Cardiac muscle cell (in vitro differentiated cells and primary cell): ENCODE results near the gene PLCH2. TPM values are rescaled to one million over a fixed set of nuclear protein-coding genes. Genes with fewer than 3 reads are reported as not detected.
A peak's percentile ranks its signal among the peaks of the same experiment; 100 is the strongest.

Experiments used
- DNase-seq, 2 donors: peaks; one replicate each; pipeline versions ENCODE4 v3.0.0 to v3.0.0-alpha.2; 2010 to 2017; ENCODE audit warnings: low read depth in 1 of 2, low spot score in 1 of 2
- H3K27ac ChIP-seq: fragments of 200-600 bp; sonication (generic); 2 replicates; pipeline ENCODE4 v1.5.1; 2016
- H3K27me3 ChIP-seq: fragments of 200-600 bp; sonication (generic); 2 replicates; pipeline ENCODE4 v1.6.0; 2016; ENCODE audit warnings: control low read depth
- H3K36me3 ChIP-seq: fragments of 200-600 bp; sonication (generic); 2 replicates; pipeline ENCODE4 v1.5.1; 2016; ENCODE audit warnings: control low read depth
- H3K4me1 ChIP-seq: fragments of 200-600 bp; sonication (generic); 2 replicates; pipeline ENCODE4 v1.8.1; 2017; ENCODE audit warnings: low read depth, mild to moderate bottlenecking, mixed run types
- H3K4me3 ChIP-seq: fragments of 200-600 bp; sonication (generic); 2 replicates; pipeline ENCODE4 v1.5.1; 2016; ENCODE audit warnings: mild to moderate bottlenecking
- H3K9me3 ChIP-seq: fragments of 200-600 bp; sonication (generic); 2 replicates; pipeline ENCODE4 v1.5.1; 2017; ENCODE audit warnings: low read depth, mild to moderate bottlenecking, control low read depth
- polyA plus RNA-seq: library from polyadenylated mRNA; unstranded; fragments of >200 nt; fragmentation: Nextera tagmentation; extraction: Ambion mirVana; gene quantifications from 2 replicates; pipeline ENCODE4 v1.2.1, GENCODE V29; 2016
- total RNA-seq: library from RNA; depleted of rRNA; stranded (reverse); fragments of >200 nt; gene quantifications from 2 replicates; pipeline ENCODE4 v1.2.3, GENCODE V29; 2016
- TF ChIP-seq, protein P1 (sequence below): IDR thresholded peaks from 2 replicates; pipeline ENCODE4 v1.5.1; 2012; ENCODE audit warnings: low read depth, mild to moderate bottlenecking, low read length

PLCH2 gene
- total and polyA plus RNA-seq, 2 experiments from 2014 or later = 0.33 to 0.44 TPM

DNA sequence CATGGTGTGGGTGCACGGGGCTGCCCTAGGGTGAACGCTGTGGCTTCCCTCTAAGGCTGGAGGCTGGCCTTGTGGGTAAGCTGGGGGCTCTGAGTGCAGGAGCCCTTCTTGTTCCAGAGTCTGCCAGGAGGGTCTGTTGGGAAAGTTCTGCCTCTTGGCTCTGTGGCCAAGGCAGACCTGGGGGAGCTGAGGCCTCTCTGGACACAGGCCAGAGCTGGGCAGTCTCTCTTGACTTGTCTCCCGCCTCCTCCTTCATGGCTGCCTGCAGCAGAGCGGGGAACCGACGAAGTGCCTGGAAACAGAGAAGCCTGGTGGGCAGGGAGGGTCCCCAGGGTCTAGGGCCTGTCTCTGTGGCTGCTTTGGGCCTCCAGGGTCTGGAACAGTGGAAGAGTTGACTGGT lies 33.4 kb upstream of the PLCH2 start:
- Histone ChIP-seq H3K9me3 (no peaks in the 10 kb centered on the region), H3K27me3 (peaks cover 54% of the 10 kb centered on the region), H3K36me3 (no peaks in the 10 kb centered on the region), H3K4me1 (no peaks in the 10 kb centered on the region), H3K27ac (no peak overlapping the region), H3K4me3 (no peak overlapping the region)
- TF ChIP-seq, protein P1, sequence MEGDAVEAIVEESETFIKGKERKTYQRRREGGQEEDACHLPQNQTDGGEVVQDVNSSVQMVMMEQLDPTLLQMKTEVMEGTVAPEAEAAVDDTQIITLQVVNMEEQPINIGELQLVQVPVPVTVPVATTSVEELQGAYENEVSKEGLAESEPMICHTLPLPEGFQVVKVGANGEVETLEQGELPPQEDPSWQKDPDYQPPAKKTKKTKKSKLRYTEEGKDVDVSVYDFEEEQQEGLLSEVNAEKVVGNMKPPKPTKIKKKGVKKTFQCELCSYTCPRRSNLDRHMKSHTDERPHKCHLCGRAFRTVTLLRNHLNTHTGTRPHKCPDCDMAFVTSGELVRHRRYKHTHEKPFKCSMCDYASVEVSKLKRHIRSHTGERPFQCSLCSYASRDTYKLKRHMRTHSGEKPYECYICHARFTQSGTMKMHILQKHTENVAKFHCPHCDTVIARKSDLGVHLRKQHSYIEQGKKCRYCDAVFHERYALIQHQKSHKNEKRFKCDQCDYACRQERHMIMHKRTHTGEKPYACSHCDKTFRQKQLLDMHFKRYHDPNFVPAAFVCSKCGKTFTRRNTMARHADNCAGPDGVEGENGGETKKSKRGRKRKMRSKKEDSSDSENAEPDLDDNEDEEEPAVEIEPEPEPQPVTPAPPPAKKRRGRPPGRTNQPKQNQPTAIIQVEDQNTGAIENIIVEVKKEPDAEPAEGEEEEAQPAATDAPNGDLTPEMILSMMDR = no peak
- peak in 1 of 2 donors; percentile 20 for DNase-seq

DNA sequence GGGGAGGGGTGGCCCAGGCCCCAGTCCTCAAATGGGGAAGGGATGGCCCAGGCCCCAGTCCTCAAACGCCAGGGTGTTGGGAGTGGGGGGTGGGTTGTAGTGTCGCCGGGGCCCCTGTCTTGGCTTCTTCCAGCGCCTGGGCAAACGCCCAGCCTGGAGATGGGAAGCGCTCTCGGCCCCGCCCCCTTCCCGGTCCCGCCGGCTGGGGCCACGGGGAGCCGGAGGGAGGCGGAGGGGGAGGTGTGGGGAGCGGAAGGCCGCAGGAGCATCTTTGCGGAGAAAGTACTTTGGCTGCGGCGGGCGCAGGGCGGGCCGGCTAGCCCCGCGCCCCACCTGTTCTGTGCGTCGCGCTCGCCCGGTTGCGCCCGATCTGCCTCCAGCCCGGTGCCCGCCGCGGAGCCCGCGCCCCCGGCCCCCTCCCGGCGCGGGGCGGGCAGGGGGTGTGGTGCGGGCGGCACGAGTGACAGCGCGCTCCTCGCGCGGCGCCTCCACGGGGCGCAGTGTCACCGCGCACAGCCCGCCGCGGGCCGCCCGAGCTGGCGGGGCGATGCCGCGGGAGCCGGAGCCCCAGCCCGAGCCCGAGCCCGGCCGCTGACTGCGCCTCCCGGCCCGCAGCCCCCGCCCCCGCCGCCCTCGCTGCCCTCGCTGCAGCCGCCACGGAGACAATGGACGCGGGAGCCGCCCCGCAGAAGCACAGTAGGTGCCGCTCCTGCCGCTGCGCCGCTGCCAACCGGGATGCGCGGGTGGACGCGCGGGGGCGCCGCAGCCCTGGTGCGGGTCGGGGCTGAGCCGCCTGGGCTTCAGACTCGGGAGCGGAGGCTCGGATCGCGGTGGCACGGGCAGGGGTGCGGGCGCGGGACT lies 32.6 kb upstream of the PLCH2 start:
- Histone ChIP-seq H3K4me3 (no peak overlapping the region), H3K27ac (no peak overlapping the region), H3K4me1 (no peaks in the 10 kb centered on the region), H3K27me3 (peaks cover 54% of the 10 kb centered on the region), H3K9me3 (no peaks in the 10 kb centered on the region), H3K36me3 (no peaks in the 10 kb centered on the region)
- TF ChIP-seq, protein P1 = no peak
- peak; percentile 12 to 52 for DNase-seq

DNA sequence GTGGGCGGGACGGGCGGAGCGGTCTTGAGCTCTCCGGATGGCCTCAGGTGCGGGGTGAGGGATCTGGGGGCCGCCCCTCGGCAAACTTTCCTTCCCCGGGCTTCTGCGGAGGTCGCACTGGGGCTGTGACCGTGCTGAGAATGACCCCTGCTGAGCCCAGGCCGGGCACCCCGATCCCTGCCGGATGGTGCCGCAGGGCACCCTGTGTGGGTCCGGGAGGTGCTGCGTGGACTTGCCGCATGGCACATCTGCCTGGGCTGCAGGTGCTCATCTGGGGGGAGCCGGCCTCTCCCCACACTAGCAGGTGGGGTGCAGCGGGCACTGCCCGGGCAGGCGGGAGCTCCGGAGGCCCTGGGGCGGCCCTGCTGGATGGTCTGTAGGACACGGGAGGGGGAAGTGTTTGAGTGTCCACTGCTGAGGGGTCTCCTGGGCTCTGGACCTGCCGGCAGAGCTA lies 31.9 kb upstream of the PLCH2 start:
- Histone ChIP-seq H3K4me1 (no peaks in the 10 kb centered on the region), H3K27ac (no peak overlapping the region), H3K4me3 (no peak overlapping the region), H3K9me3 (no peaks in the 10 kb centered on the region), H3K27me3 (peaks cover 54% of the 10 kb centered on the region), H3K36me3 (no peaks in the 10 kb centered on the region)
- TF ChIP-seq, protein P1 = no peak
- DNase-seq = no peak

DNA sequence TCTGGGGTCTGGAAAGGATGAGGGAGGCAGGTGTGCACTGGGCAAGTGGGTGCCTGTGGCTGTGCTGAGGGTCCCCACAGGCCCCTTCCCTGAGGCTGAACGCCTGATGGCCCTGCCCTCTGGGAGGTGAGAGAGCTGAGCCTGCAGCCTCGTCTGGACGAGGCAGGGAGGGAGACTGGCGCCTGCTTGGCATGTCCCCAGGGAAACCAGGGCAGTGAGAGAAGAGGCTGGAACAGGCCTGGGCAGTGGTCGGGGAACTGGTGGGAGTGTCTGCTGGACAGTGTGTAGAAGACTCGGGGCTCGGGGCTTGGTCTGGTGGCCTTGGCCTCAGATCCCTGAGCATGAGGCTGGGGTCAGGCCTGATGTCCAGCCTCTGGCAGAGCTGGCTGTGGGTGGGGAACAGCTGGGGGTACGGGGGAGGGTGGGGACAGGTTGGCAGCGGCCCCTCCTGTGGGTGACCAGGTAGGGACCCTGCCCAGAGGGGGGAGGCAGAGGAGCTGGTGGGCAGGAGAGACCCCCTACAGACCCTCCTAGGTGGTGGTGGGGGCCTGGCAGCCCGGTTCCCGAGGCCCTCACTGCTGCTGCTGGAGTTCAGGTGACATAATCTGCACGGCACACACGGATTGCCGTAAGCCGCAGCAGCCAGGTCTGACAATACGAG lies 30.8 kb upstream of the PLCH2 start:
- DNase-seq = no peak
- no peaks in the 10 kb centered on the region for H3K36me3 ChIP-seq
- peaks cover 54% of the 10 kb centered on the region for H3K27me3 ChIP-seq
- H3K9me3 ChIP-seq = no peaks in the 10 kb centered on the region
- no peak overlapping the region for H3K27ac ChIP-seq
- TF ChIP-seq, protein P1 = no peak
- H3K4me1 ChIP-seq = no peaks in the 10 kb centered on the region
- no peak overlapping the region for H3K4me3 ChIP-seq

DNA sequence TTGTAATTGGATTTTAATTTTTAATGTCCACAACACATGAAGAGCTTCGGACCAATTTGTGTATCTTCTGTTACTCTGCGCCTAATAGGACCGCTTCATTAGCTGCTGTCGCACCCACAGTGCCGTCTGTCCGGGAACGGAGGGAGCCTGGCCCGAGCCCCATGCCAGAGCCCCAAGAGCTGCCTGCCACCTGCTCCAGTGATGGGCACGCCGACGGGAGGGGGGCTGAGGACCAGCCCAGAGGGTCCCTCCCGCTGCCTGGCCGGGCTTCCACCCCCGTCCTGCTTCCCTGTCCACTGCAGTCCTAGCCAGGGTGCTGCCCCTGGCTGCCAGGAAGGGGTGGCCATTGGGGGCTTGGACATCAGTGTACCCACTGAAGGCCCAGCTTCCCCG lies 30.3 kb upstream of the PLCH2 start:
- no peak overlapping the region for H3K27ac ChIP-seq
- H3K27me3 ChIP-seq = peaks cover 54% of the 10 kb centered on the region
- H3K9me3 ChIP-seq = no peaks in the 10 kb centered on the region
- H3K4me1 ChIP-seq = no peaks in the 10 kb centered on the region
- DNase-seq = no peak
- no peak overlapping the region for H3K4me3 ChIP-seq
- H3K36me3 ChIP-seq = no peaks in the 10 kb centered on the region
- TF ChIP-seq, protein P1 = no peak
